Chondrocyte (in vitro differentiated cells): ENCODE data around the gene ADCY5. TPM values are rescaled to one million over a fixed set of nuclear protein-coding genes. Genes with fewer than 3 reads are reported as not detected.

Experiments used
- DNase-seq: peaks from one replicate; pipeline ENCODE4 v3.0.0; 2021; ENCODE audit warnings: mixed read lengths, low spot score
- H3K27ac Mint-ChIP-seq: one replicate; pipeline ENCODE4 v1.8.0; 2021; ENCODE audit warnings: mild to moderate bottlenecking, moderate library complexity, mixed read lengths; ENCODE audit not compliant: unreplicated experiment
- H3K27me3 Mint-ChIP-seq: 2 replicates; pipeline ENCODE4 v1.8.0; 2021; ENCODE audit warnings: low read depth, mixed read lengths
- H3K36me3 Mint-ChIP-seq: 2 replicates; pipeline ENCODE4 v1.8.0; 2021; ENCODE audit warnings: low read depth, mixed read lengths
- H3K4me1 Mint-ChIP-seq: 2 replicates; pipeline ENCODE4 v1.8.0; 2021; ENCODE audit warnings: low read depth, mild to moderate bottlenecking, mixed read lengths
- H3K4me3 Mint-ChIP-seq: one replicate; pipeline ENCODE4 v1.8.0; 2021; ENCODE audit warnings: mild to moderate bottlenecking, moderate library complexity, mixed read lengths; ENCODE audit not compliant: unreplicated experiment
- H3K9me3 Mint-ChIP-seq: 2 replicates; pipeline ENCODE4 v1.8.0; 2021; ENCODE audit warnings: low read depth, mixed read lengths
- CTCF ChIP-seq: fragments of 200-600 bp; sonication (generic); IDR thresholded peaks from 2 replicates; pipeline ENCODE4 v1.5.0; 2021; ENCODE audit warnings: antibody characterized with exemption, mild to moderate bottlenecking, moderate library complexity
- total RNA-seq: library from RNA; stranded (reverse); gene quantifications from 3 replicates; pipeline ENCODE4 v1.2.1, GENCODE V29; 2021

The ADCY5 gene
- total RNA-seq, 1 donor from 2014 or later: 8.0 TPM

GRCh38 chr3:123312331-123313265, 136.3 kb downstream of the ADCY5 start:
- H3K4me3 Mint-ChIP-seq: no peak overlapping the region
- no peak for TF ChIP-seq CTCF
- H3K36me3 Mint-ChIP-seq: peaks cover 15% of the 10 kb centered on the region
- H3K27ac Mint-ChIP-seq: no peak overlapping the region
- H3K4me1 Mint-ChIP-seq: peaks cover 7% of the 10 kb centered on the region
- DNase-seq: peak; percentile 64
- H3K9me3 Mint-ChIP-seq: no peaks in the 10 kb centered on the region
- peaks cover 36% of the 10 kb centered on the region for H3K27me3 Mint-ChIP-seq

GRCh38 chr3:123311201-123311600, 137.7 kb downstream of the ADCY5 start:
- H3K4me3 Mint-ChIP-seq: no peak overlapping the region
- no peaks in the 10 kb centered on the region for H3K9me3 Mint-ChIP-seq
- H3K27me3 Mint-ChIP-seq: peaks cover 37% of the 10 kb centered on the region
- no peak overlapping the region for H3K27ac Mint-ChIP-seq
- no peak for TF ChIP-seq CTCF
- peaks cover 7% of the 10 kb centered on the region for H3K4me1 Mint-ChIP-seq
- peaks cover 17% of the 10 kb centered on the region for H3K36me3 Mint-ChIP-seq
- DNase-seq: no peak

- no peaks in the 10 kb centered on the region for H3K9me3 Mint-ChIP-seq
- no peak for TF ChIP-seq CTCF
- no peak overlapping the region for H3K4me3 Mint-ChIP-seq
- H3K27me3 Mint-ChIP-seq: peaks cover 36% of the 10 kb centered on the region
- peaks cover 16% of the 10 kb centered on the region for H3K36me3 Mint-ChIP-seq
- H3K4me1 Mint-ChIP-seq: peaks cover 7% of the 10 kb centered on the region
- no peak overlapping the region for H3K27ac Mint-ChIP-seq
- peak; percentile 20 for DNase-seq
Observed at GRCh38 chr3:123310741-123311140, 138.1 kb downstream of the ADCY5 start.

GRCh38 chr3:123310186-123310585, 138.7 kb downstream of the ADCY5 start:
- Mint-ChIP-seq H3K9me3 (no peaks in the 10 kb centered on the region), H3K4me3 (no peak overlapping the region), H3K27me3 (peaks cover 31% of the 10 kb centered on the region), H3K27ac (no peak overlapping the region), H3K36me3 (peaks cover 13% of the 10 kb centered on the region), H3K4me1 (peaks cover 7% of the 10 kb centered on the region)
- peak; percentile 81 for DNase-seq
- no peak for TF ChIP-seq CTCF

GRCh38 chr3:123307064-123307463, 141.8 kb downstream of the ADCY5 start:
- peaks cover 14% of the 10 kb centered on the region for H3K36me3 Mint-ChIP-seq
- no peak for TF ChIP-seq CTCF
- peaks cover 7% of the 10 kb centered on the region for H3K4me1 Mint-ChIP-seq
- H3K9me3 Mint-ChIP-seq: no peaks in the 10 kb centered on the region
- H3K4me3 Mint-ChIP-seq: no peak overlapping the region
- peaks cover 17% of the 10 kb centered on the region for H3K27me3 Mint-ChIP-seq
- H3K27ac Mint-ChIP-seq: no peak overlapping the region
- DNase-seq: no peak
